Activated CD4-positive, alpha-beta T cell treated with anti-CD3 and anti-CD28 coated beads, Interleukin-2, amount 50 U/mL, for 1 hour (primary cell): ENCODE results near the gene ZXDC.

Experiments
- DNase-seq: peaks from one replicate; pipeline ENCODE4 v3.0.0-alpha.2; 2020

ZXDC gene

DNA sequence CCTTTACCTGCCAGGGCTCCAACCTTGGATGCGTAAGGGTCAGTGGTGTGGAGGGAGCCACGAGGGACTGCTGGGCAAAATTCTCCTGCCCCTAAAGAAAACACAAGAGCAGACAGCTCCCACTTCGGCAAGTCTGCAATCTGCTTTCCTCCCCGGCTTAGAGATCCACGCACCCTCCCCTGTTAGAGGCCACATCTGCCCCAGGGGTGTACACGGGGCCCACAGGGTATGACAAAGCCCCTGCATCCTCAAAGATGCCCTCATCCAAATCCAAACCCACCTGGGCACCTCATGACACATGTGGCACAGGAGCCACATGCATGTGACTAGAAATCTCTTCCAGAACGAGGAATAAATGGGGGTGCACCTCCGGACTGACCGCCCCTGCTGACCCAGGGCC is 25.5 kb downstream of the ZXDC start:
- no peak for DNase-seq

DNA sequence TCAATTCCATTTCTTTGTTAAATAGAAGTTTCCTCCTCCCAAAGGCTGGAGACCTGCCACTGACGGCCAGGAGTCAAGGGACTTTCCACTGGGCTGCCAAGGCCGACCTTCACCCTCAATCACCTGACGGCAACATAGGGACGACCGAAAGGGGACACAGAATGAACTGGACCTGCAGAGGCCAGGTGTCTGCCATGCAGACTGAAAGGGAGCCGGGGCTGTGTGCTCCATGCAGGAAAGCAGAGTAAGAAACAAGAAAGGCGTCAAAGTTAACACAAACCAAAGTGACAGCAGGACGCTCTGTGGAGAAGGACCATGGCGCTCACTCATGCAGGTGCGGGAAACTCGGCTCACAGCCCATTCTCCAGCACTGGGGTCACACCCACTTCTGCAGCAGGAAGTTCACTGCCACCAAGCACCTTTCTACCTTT is 26.1 kb downstream of the ZXDC start:
- no peak for DNase-seq

DNA sequence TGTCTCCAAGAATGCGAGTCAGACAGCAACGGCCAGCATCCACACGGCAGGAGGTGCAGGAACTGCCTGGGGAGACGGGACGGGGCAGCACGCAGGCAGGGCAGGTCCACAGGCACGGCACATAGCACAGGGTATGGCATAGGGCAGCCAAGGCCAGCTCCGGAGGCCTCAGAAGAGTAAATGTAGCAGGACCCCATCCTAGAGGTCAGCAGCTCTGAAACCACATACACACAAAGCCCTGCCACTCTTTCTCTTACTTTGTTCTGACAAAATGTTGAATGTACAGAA is 26.9 kb downstream of the ZXDC start:
- no peak for DNase-seq

DNA sequence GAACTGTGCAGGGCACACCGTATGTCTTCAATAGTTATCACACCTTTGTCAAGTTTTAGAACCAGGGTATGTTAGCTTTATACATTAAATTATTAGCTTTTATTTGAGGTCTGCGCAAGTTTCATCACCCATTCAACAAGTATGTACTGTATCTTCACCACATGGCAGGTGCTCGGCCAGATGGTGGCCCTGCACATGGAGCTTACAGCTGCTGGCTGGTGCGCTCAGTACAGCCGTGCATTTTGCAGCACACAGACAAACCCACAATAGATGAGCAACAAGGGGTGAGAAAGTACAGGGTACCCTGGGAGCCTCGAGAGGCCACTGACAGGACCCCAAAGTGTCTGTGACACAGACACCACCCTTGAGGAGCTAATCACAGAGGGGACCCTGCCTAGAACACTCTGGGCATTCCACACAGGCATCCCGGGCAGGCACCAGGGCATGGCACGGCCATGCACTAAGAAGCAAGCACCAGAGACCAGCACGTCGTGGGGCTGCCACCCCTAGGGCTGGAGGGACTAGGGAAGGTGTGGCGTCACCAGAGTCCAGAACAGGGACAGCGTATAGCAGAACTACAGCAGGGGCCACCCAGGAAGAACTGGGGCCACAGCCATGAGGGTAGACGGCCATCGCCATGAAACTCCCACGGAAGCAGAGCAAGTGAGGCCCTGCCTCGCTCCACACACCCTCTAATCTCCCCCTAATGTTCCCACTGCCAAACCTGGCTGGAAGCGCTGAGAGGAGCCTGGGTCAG is 27.4 kb downstream of the ZXDC start:
- no peak for DNase-seq

DNA sequence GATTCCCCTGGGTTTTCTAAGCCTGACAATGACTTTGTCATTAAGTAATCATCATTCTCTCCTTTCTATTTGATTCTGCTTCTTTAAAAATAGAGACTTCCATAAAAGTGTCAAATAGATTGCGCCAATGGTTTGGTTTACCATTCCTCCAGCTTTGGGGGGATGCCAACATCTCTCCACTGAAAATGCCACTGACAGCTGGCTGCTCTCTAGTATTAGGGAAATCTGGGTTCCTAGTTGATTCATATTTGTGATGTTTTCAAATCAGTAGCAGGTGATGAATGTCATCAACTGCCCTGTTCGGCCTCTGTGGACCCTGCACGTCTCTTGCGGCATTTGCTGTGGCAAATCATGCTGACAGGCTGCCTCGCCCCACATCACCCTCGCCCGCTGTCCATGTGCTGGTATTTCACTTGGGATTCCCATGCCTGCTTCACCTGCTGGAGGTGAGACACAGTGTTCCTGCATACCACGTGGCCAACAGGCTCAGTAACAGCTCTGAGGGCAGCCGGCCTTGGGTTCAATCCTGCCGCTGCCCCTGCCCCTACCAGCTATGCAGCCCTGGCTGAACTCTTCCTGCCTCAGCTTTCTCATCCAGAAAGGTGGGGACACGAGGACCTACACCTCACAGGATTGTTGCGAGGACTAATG is 28.1 kb downstream of the ZXDC start:
- no peak for DNase-seq

DNA sequence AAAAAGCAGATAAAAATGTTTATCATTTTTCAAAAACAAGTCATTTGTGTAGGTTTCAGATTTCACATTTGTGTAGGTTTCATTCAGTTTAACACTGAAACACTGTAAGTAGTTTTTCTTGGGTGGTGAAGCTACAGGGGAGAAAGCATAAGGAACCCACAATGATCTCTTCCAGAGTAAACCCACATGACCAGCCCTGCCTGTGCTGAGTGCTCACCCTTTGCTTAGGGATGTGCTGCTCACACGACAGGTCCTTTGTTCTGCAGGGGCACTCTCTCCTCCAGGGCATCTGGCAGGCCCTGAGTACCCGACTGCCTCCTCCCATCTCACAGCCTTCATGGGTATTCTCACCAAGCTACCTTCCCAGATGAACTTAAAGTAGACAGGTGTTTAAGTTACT is 28.9 kb downstream of the ZXDC start:
- DNase-seq = no peak

DNA sequence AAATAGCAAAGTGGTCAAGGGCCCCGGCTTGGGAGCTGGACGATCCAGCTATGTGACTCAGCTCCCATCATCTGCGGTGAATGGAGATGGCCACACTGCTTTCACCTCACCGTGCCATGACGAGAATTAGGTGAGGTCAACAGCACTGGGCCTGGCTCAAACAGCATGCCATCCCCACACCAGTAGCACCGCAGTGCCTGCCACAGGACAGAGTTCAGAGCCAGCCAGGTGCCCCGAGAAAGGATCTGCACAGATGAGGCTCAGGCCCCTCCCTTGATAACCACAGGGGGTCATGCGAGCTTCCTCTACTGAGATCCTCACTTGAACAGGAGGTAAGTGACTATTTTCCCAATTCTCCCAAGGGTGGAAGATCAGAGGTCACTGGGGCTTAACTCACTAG is 29.4 kb downstream of the ZXDC start:
- no peak for DNase-seq

DNA sequence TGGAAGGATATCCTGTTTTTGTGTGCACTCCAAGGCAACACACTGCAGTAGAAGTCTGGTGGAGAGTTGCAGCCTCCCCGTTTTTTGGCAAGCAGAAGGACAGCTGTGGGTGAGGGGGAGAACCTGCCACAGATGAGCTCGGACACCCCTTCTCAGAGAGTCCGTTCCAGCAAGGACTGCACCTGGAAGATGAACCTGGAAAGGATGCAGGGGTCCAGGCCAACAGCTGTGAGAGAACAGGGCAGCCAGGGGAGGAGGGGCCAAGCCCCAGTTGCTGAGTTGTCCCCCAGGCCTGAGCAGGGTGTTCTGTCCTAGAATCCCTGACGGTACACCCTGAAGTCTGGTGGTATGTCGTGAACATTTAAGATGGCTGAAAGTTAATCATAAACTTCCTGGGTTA is 30.2 kb downstream of the ZXDC start:
- no peak for DNase-seq

DNA sequence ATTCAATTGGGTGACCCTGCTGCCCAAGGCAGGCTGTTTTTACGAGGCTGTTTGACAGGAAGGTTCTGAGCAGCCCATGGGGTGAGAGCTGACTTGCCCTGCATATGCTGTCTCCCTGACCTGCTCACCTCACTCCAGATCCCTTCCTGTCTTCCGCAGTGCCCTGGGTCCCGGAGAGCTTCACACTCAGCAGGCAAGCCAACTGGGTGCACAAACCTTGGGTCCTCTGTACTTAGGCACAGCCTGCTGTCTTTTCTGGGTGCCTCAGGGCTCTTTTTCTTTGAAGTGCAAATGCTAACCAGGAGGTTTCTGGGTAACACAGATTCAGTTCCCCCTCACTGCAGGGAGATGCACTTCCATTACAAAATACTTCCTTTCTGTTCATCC is 32.8 kb downstream of the ZXDC start:
- DNase-seq = no peak

DNA sequence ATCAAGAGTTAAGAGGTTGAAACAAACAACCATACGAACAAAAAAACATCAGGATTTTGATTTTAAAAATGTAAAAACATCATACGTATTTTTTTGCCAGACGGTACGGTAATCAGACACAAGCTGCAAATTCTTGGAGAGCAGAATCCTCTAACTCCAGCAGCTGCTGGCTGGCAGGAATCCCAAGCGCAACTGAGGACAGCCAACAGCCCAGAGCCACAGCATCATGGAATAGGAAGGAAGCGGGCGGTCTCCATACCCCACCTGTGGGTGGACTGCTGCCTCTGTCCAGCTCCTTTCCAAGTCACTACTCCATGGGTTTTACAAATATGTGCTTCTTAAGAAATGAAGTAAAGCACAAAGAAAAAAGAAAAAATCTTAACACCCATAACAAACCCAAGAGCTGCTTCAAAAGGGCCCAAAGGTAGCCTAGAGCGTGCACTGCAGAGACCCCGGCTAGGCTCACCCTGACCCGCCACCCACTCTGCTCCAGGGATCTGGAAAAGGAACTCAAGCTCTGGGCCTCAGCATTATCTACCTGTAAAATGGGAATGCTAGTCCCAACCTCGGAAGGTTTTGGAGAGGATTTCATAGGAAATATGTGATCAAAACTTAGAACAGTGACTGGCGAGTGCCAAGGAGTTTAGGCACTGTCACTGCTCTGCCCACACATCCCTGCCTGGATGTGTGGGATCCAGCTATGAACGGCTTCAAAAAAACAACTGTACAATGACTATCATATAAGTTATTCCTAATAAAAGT is 33.4 kb downstream of the ZXDC start:
- no peak for DNase-seq

DNA sequence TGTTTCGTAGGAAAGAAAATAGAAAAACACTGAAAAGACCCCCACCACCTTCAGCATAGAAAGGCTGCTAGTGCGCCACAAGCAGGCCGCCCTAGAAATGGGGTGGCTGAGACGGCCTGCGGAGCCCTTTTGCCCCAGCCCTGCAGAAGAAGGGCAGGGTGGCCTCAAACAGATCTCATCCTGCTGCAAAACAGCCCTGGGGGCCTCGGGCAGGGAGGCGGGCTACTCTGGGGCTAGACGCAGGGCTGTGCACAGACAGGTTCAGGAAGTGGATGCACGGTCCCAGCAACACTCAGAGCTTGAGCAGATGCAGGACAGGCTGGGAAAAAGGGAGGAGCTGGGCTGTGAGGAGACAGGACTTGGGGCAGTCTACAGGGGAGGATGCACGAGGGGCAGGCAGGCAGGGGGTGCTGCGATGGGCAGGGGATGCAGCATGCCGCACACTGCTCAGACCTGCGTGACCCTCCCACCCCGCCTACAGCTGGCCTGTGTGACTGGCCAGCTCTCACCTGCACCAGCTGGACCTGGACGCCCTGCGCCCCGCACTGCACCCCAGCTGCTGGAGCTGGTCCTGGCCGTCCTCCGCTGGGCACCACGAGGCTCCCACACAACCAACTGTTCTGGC is 34.3 kb downstream of the ZXDC start:
- DNase-seq = no peak

DNA sequence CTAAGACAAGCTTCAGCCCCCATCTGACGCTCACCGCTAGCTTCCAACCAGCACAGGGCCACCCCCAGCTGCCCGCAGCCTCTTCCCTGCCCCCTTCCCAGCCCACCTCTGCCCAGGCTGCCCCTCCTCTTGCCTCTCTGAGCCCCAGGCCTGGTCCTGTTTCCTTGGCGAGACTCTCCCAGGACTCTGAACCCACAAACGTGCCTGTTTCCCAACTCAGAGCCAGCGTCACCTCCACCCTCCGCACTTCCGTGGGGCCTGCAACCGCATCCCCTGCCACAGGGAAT is 35.0 kb downstream of the ZXDC start:
- DNase-seq = no peak

DNA sequence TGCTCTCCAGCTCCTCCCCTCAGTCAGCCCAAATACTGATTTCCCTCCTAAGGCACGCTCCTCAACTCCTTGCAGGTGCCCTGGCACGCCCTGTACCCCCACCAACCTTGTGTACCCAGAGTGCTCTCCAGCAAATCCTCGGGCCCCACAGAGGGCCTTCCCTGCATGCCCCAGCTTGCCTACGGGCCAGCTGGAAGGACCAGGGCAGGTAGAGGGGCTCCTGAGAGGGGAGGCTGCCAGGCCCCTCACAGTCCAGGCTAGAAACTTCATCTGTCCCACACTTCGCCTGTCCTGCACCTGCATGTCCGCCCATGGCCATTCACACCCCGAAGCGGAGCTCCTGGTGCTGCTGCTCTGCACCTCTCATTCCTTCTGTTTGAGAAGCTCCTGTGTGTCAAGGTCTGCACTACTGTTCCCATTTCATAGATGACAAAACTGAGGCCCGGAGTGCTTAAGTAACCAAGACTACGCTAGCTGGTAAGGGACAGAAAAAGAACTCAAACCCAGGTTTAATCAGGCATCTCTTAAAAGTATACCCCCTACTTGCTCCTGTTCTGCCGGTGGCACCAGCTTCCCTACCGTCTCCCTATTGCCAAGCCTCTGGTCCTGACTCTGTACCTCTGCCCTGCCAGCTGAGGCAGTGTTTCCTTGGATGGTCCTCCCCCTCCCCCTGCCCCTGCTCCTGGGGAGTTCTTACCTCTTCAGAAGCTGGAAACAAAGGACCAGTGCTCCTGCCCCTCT is 35.6 kb downstream of the ZXDC start:
- DNase-seq = no peak

DNA sequence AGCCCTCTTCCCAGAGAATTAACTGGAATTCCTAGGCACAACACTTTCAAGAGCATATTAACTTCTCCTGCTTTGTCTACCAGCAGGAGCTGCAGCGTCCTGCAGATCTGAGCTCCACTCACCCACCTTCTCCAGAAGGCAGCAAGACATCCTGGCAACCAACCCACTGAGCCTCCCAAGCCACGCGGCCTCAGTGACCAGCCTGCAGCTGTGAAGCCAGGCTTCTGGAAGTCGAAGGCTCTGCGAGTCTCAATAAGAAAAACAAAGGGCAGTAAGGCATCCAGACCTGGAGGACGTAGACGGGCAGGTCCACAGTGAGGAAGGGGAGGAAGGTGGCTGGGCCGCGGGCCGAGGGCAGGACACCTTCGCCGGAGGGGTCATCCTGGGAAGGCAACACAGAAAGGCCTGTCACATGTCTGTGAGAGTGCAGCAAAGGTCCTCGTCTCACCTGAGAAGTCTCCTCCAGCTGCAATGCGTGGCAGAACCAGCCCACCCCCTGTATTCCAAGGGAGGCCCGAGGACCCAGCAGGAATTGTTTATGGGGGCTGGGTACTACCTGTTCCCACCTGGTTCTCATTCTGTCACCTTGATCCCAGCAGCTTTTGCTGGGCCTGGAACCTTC is 36.2 kb downstream of the ZXDC start:
- DNase-seq = no peak

DNA sequence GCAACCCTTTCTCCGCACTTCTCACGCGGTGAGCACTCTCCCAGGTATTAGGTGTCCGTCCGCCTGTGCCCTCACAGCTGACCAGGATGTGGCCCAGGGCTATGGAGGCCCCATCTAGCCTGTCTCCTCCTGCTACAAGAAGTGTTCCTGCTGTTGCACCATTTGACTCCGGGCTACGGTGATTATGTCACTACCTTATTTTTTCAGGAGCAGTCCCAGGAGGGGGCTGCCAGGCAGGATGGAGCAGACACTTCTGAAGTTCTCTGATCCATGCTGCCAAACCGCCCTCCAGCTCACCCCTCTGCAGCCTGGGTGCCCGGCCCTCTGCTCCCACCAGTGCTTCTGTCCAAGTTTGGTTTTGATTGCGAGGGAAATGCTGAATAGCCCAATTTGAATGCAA is 36.9 kb downstream of the ZXDC start:
- no peak for DNase-seq

DNA sequence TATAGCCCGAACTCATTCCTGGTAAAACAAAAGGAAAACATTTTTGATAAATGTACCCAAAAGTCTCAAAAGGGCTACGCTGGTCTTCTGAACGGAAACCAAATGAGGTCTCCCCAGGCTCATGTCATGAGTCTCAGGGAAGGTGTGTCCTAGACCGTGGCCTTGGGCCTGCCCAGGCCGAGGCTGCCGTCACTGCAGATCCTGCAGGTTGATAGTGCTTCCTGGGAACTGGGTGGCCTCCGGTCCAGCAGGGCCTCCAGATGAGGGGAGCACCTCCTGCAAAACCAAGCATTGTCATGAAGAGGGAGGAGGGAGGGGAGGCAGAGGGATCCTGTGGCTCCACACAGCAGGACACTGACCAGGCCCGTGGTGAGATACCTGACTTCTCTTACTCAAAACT is 37.5 kb downstream of the ZXDC start:
- no peak for DNase-seq

DNA sequence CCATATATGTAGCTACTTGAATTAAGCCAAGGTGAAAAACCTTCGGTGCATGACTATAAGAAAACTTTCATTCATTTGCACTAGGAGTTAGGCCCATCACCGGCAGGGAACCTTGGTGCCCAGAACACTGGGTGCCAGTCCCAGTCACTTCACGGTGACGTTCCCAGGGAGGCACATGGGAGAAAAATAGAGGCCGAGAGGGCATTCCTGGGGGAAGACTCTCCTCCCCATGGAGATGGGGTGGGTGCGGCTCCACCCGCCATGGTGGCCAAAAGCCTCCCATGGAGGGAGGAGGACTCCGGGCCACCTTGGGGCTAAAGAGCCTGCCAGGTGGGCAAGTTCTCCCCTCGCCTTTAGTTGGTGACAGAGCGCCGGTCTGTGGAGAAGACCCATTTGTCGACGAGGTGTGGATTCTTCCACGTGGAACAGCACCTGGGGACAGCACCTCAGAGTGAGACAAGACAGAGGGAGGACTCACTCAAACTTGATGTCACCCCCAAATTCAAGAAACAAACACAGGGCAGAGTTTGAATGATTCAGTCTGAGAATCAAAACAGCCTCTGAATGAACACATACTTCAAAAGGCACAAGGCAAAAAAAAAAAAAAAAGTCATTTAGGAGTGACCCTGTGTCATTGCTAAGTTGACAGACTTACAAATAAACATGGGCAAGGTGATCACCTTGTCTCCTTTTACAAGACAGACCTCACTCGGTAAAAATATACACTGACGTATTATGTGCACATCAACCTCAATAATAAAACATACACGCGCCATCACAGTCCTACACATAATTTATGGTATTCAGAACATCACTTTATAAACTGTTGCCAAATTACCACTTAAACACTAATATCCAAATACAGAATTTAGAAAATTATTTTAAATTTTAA is 38.6 kb downstream of the ZXDC start:
- no peak for DNase-seq

DNA sequence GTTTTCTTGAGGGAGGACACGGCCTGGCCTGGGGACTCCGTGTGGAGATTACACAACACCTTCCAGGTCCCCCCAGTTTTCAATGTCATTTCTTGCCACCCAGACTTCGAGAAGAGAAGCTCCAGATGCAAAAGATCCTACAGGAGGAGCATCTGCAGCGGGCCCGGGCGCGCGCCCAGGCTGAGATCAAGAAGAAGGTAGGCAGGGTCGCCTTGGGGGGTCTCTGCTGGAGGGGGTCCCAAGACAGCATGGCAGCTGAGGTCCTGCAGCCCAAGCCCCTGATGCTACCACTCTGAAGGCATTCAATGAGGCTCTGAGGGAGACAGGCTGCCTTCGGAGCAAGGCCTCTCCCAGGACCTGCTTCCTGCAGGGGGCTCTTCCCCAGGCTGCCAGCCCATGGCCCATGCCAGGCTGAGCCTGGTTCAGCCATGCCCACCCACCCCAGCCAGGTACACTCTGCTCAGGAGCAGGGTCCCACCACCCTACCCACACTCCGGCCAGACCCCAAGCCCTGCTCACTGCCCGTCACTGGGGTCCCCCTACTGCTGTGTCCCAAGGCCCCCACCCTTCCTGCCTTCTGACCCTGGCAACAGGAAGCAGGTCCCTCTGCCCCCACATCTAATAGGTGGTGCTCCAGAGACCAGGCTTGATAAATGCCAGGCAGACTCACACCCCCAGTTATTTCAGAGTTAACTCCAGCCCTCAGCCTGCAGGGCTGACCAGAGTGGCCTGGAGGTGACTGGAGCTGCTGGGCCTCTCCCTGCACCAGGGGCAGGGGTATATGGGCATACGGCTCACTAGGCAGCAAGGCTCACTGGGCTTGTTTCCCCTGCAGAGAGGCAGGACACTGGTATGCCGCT is 40.0 kb downstream of the ZXDC start:
- no peak for DNase-seq

DNA sequence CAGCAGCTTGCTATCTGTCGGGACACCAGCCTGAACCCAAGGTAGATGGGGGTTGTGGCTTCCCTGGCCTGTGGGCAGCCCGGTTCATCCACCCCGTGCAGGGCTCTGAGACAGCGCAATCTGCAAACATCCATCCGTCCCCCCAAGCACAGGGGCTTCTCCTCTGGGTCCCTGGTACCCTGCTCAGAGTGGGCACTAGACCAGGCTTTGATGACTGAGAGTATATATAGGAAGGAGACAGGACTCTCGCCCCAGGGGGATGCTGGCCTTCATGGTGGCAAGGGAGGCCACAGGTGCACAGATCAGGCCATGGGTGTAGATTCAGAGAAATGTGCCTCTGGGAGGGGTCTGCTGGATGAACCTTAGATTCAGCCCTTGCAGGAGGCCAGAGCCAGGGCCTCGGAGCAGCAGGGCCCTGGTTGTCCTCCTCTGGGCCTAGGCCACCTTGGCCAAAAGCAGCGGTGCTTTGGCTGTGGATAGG is 40.7 kb downstream of the ZXDC start:
- DNase-seq = no peak

DNA sequence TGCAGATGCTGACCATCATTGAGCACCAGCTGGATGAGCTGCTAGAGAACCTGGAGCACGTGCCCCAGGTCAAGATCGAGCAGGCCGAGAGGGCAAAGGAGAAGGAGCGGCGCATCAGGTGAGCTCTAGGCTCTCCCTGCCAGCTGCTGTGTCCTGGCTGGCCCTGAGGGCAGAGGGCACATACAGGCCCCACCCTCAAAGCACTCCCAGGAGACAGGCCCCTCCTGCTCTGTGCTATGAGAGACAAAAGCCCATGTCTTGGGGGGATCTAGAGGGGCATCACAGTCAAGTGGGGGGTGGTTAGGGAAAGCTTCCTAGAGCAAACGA is 41.5 kb downstream of the ZXDC start:
- no peak for DNase-seq
